RWPE1 (cell line): ENCODE measurements around the gene PDE4D.

ENCODE experiments used
- CTCF ChIA-PET: fragments of 350-600 bp; sonication (Branson Sonifier 250); formaldehyde crosslinking; extraction: SDS; loops from one replicate; lab custom pipeline; 2021; lab: Yijun Ruan, JAX
- POLR2A ChIA-PET: fragments of 400-600 bp; formaldehyde crosslinking; extraction: SDS; loops from one replicate; lab custom pipeline; 2020; ENCODE audit warnings: antibody characterized with exemption; ENCODE audit not compliant: low non-redundant PET; lab: Yijun Ruan, JAX
- DNase-seq: peaks from one replicate; pipeline ENCODE4 v3.0.0; 2012; ENCODE audit warnings: low spot score
- H3K27ac ChIP-seq: fragments of 450-650 bp; 2 replicates; pipeline ENCODE4 v1.5.1; 2017
- CTCF ChIP-seq: fragments of 450-650 bp; conservative IDR thresholded peaks from 2 replicates; pipeline ENCODE4 v1.5.1; 2017; ENCODE audit warnings: low read depth, mild to moderate bottlenecking

PDE4D gene

GRCh38 chr5:59819806-59820205, 73.7 kb downstream of the PDE4D start:
- POLR2A ChIA-PET: no interaction called here
- no peak for TF ChIP-seq CTCF
- H3K27ac ChIP-seq: no peak overlapping the region
- CTCF ChIA-PET: interaction anchor here (1.5 kb wide), 1 partner anchor 9 kb away, joined by 3 read pairs; no protein-coding TSS in a partner anchor
- DNase-seq: no peak

GRCh38 chr5:59817536-59817935, 76.0 kb downstream of the PDE4D start:
- POLR2A ChIA-PET: no interaction called here
- no peak for TF ChIP-seq CTCF
- CTCF ChIA-PET: interaction anchor here (0.5 to 0.6 kb wide), 2 partner anchors 147 to 766 kb away, joined by 3 read pairs; no protein-coding TSS in a partner anchor
- no peak for DNase-seq
- no peak overlapping the region for H3K27ac ChIP-seq

- CTCF ChIA-PET: interaction anchor here (0.6 kb wide), 1 partner anchor 1991 kb away, joined by 3 read pairs; no protein-coding TSS in a partner anchor
- H3K27ac ChIP-seq: no peak overlapping the region
- no peak for DNase-seq
- POLR2A ChIA-PET: no interaction called here
- TF ChIP-seq CTCF: no peak
Measured at GRCh38 chr5:59816654-59817300, 76.7 kb downstream of the PDE4D start.

- no peak for DNase-seq
- H3K27ac ChIP-seq: no peak overlapping the region
- ChIA-PET POLR2A (no interaction called here), CTCF (interaction anchor here (0.6 to 0.8 kb wide), 6 partner anchors 8 to 440 kb away, joined by 3 to 5 read pairs (median 4); no protein-coding TSS in a partner anchor)
- TF ChIP-seq CTCF: no peak
Measured at GRCh38 chr5:59814537-59814872, 79.0 kb downstream of the PDE4D start.

- no peak overlapping the region for H3K27ac ChIP-seq
- ChIA-PET CTCF (interaction anchor here (0.6 to 1.5 kb wide), 9 partner anchors 8 to 474 kb away, joined by 3 to 5 read pairs (median 3); no protein-coding TSS in a partner anchor), POLR2A (no interaction called here)
- peak; percentile 67 for TF ChIP-seq CTCF
- peak; percentile 54 for DNase-seq
Measured at GRCh38 chr5:59813761-59814536, 79.6 kb downstream of the PDE4D start.

- no peak overlapping the region for H3K27ac ChIP-seq
- peak; percentile 98 for TF ChIP-seq CTCF
- CTCF ChIA-PET: interaction anchor here (0.6 to 1.4 kb wide), 33 partner anchors 10 to 1400 kb away, joined by 3 to 7 read pairs (median 3); partner anchors contain the start of gene DEPDC1B
- POLR2A ChIA-PET: interaction anchor here (0.5 kb wide), 1 partner anchor 139 kb away, joined by 5 read pairs; no protein-coding TSS in a partner anchor
- DNase-seq: peak; percentile 74
Measured at GRCh38 chr5:59810041-59810440, 83.5 kb downstream of the PDE4D start.
